Breast epithelium (tissue), 3 donors: ENCODE results near the gene EIF3A.

Experiments used
- POLR2A ChIP-seq: fragments of 450-650 bp; IDR thresholded peaks from one replicate; pipeline ENCODE4 v1.6.1; 2016; ENCODE audit warnings: antibody characterized with exemption, mild to moderate bottlenecking, moderate library complexity
- POLR2AphosphoS5 ChIP-seq, 3 donors: sonication (generic); formaldehyde crosslinking; IDR thresholded peaks; one replicate each; pipeline ENCODE4 v1.6.1; 2017; ENCODE audit warnings: antibody characterized with exemption in 3 of 3
- TF ChIP-seq, protein P1 (sequence below), 3 donors: fragments of 450-650 bp; IDR thresholded peaks; one replicate each; pipeline ENCODE4 v1.5.1; 2016 to 2017; ENCODE audit warnings: antibody characterized with exemption in 3 of 3, mild to moderate bottlenecking in 3 of 3, moderate library complexity in 3 of 3

DNA sequence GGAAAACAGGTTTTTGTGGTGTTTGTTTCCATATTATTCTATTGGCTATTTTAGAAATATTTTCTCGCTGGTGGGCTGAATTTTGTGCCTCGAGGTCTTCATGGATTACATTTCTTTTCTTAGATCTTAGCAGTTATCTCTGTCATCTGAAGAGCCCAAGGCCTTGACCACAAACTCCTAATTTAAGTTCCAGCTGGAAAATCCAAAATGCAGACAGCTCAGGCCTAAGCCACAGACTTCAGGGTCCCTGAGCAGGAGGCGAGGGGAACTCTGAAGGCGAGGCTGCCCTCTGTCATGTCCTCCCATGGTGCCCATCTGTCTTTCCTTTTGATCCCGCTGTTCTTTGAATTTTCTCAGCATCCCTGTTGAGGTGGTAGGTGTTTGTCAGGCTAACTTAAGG, 37.6 kb upstream of the EIF3A start:
- TF ChIP-seq, protein P1, sequence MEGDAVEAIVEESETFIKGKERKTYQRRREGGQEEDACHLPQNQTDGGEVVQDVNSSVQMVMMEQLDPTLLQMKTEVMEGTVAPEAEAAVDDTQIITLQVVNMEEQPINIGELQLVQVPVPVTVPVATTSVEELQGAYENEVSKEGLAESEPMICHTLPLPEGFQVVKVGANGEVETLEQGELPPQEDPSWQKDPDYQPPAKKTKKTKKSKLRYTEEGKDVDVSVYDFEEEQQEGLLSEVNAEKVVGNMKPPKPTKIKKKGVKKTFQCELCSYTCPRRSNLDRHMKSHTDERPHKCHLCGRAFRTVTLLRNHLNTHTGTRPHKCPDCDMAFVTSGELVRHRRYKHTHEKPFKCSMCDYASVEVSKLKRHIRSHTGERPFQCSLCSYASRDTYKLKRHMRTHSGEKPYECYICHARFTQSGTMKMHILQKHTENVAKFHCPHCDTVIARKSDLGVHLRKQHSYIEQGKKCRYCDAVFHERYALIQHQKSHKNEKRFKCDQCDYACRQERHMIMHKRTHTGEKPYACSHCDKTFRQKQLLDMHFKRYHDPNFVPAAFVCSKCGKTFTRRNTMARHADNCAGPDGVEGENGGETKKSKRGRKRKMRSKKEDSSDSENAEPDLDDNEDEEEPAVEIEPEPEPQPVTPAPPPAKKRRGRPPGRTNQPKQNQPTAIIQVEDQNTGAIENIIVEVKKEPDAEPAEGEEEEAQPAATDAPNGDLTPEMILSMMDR (IDR thresholded peaks at IDR 0.05), result no peak
- TF ChIP-seq POLR2A, result no peak
- no peak for TF ChIP-seq POLR2AphosphoS5 (IDR thresholded peaks at IDR 0.05)
